Adrenal gland (tissue), 12 donors: ENCODE measurements around the gene CCDC24. TPM values are rescaled to one million over a fixed set of nuclear protein-coding genes. Genes with fewer than 3 reads are reported as not detected.

Source experiments
- DNase-seq, 7 donors: peaks; one replicate each; pipeline ENCODE4 v3.0.0-alpha.2; 2019 to 2020
- H3K27ac ChIP-seq, 5 donors: fragments of 200-600 bp; sonication (generic) in 4 of 5; 1 replicate in 3 of 5; 2 replicates in 2 of 5; pipeline versions ENCODE4 v1.5.1 to v1.8.0; 2016 to 2020; ENCODE audit warnings: mild to moderate bottlenecking in 1 of 5
- H3K27me3 ChIP-seq: fragments of 200-600 bp; 2 replicates; pipeline ENCODE4 v1.8.0; 2021
- H3K36me3 ChIP-seq, 2 donors: fragments of 200-600 bp; replicated peaks in 1 of 2; 1 replicate in 1 of 2; 2 replicates in 1 of 2; pipeline versions ENCODE4 v1.5.1 to v1.8.0; 2018 to 2022
- H3K4me1 ChIP-seq, 2 donors: fragments of 200-600 bp; replicated peaks in 1 of 2; 1 replicate in 1 of 2; 2 replicates in 1 of 2; pipeline versions ENCODE4 v1.5.1 to v1.8.0; 2018 to 2021
- H3K4me3 ChIP-seq, 4 donors: fragments of 200-600 bp; sonication (generic) in 3 of 4; one replicate each; pipeline ENCODE4 v1.5.1; 2016 to 2018
- H3K9me3 ChIP-seq, 3 donors: fragments of 200-600 bp; sonication (generic) in 1 of 3; replicated peaks in 1 of 3; 1 replicate in 2 of 3; 2 replicates in 1 of 3; pipeline versions ENCODE4 v1.5.1 to v1.8.0; 2016 to 2021
- CTCF ChIP-seq, 6 experiments: fragments of 450-650 bp in 4 of 6; fragments of 200-600 bp in 2 of 6; sonication (generic) in 1 of 6; IDR thresholded peaks; 1 replicate in 5 of 6; 2 replicates in 1 of 6; pipeline versions ENCODE4 v1.5.1 to v1.8.0; 2016 to 2021; ENCODE audit warnings: antibody characterized with exemption in 6 of 6, mild to moderate bottlenecking in 2 of 6, moderate library complexity in 1 of 6
- POLR2A ChIP-seq, 2 donors: fragments of 450-650 bp; IDR thresholded peaks; one replicate each; pipeline ENCODE4 v1.6.1; 2017; ENCODE audit warnings: antibody characterized with exemption in 2 of 2, mild to moderate bottlenecking in 2 of 2, moderate library complexity in 1 of 2
- WGBS, 4 donors: extraction: QIAGEN DNeasy Blood & Tissue Kit in 2 of 4; methylation state at CpG; one replicate each; pipeline versions ENCODE4 v1.1.5 to v1.1.7; 2013 to 2017; 5-methylcytosine and 5-hydroxymethylcytosine counted together
- intact Hi-C, 2 donors: fragments of 100-400 bp; cut with DNase I; formaldehyde crosslinking; loops; one replicate each; pipeline versions ENCODE4 v1.14.1 to v1.15.0; 2022 to 2023
- polyA plus RNA-seq, 3 donors: library from polyadenylated mRNA; stranded (reverse); fragments of 200-250 nt in 2 of 3; fragments of 350-450 nt in 1 of 3; fragmentation: Illumina TruSeq in 1 of 3; extraction: RNeasy Lipid Tissue Mini Kit (QIAGEN cat#74804) in 1 of 3; gene quantifications; one replicate each; pipeline ENCODE4 v1.2.3, GENCODE V29; 2013 to 2014
- total RNA-seq, 9 donors: library from RNA; depleted of rRNA in 4 of 9; stranded (reverse); fragments of >200 nt in 4 of 9; fragments of 120-200 nt in 1 of 9; fragmentation: NEBNext Ultra II Directional in 1 of 9; extraction: Animal tissue kit (Norgen Biotek cat#: 25700) in 1 of 9; gene quantifications; one replicate each; pipeline versions ENCODE4 v1.1.0 to v1.2.4, GENCODE V29; 2013 to 2023
- donor health status: healthy with polysubstance abuse.
- donor health status: Bipolar disorder and iron deficiency.
- donor health status: DM: yes; HTN: yes; CAD: no.
- donor health status: DM: no; HTN: no; CAD: no.
- donor health status: DM: no; HTN: no; CAD: no.
- donor health status: DM: yes; HTN: yes; CAD: no.

Gene CCDC24
- total and polyA plus RNA-seq, 12 donors: 3.1 to 53.5 (median 11.7) TPM

- DNase-seq: no peak
- Histone ChIP-seq H3K9me3 (no peaks in the 10 kb centered on the region), H3K4me3 (no peak overlapping the region), H3K27ac (no peak overlapping the region), H3K4me1 (peaks cover 3 to 14% of the 10 kb centered on the region in 2 donors), H3K36me3 (peaks cover 0 to 27% of the 10 kb centered on the region in 2 donors), H3K27me3 (no peaks in the 10 kb centered on the region)
- intact Hi-C loops: no loop called here
- TF ChIP-seq CTCF (IDR thresholded peaks at IDR 0.05) (no peak), POLR2A (IDR thresholded peaks at IDR 0.05) (no peak)
- WGBS, 4 donors: 69 to 85% (median 79%) methylated on average over 3 of the region's 3 CpGs
Observed at GRCh38 chr1:43953361-43953760, 38.0 kb upstream of the CCDC24 start.

GRCh38 chr1:43954036-43954435 is 37.4 kb upstream of the CCDC24 start:
- no peaks in the 10 kb centered on the region for H3K9me3 ChIP-seq
- 57 to 70% (median 64%) methylated on average over 4 to 5 of the region's 5 CpGs for WGBS, 4 donors
- intact Hi-C loops: no loop called here
- DNase-seq: no peak
- no peaks in the 10 kb centered on the region for H3K27me3 ChIP-seq
- no peak overlapping the region for H3K27ac ChIP-seq
- TF ChIP-seq POLR2A (IDR thresholded peaks at IDR 0.05) (no peak), CTCF (IDR thresholded peaks at IDR 0.05) (no peak)
- no peak overlapping the region for H3K4me3 ChIP-seq
- H3K4me1 ChIP-seq: peaks cover 0 to 10% of the 10 kb centered on the region in 2 donors
- H3K36me3 ChIP-seq: peaks cover 0 to 34% of the 10 kb centered on the region in 2 donors

GRCh38 chr1:43956234-43956633 is 35.2 kb upstream of the CCDC24 start:
- no peak for DNase-seq
- H3K27me3 ChIP-seq: no peaks in the 10 kb centered on the region
- no peak overlapping the region for H3K27ac ChIP-seq
- peaks cover 0 to 10% of the 10 kb centered on the region in 2 donors for H3K4me1 ChIP-seq
- 94 to 100% (median 97%) methylated on average over 7 to 8 of the region's 8 CpGs for WGBS, 4 donors
- no peak overlapping the region for H3K4me3 ChIP-seq
- H3K36me3 ChIP-seq: peaks cover 0 to 47% of the 10 kb centered on the region in 2 donors
- H3K9me3 ChIP-seq: no peaks in the 10 kb centered on the region
- TF ChIP-seq POLR2A (IDR thresholded peaks at IDR 0.05): no peak
- TF ChIP-seq CTCF (IDR thresholded peaks at IDR 0.05): no peak
- intact Hi-C loops: no loop called here

GRCh38 chr1:43957407-43958040 is 33.9 kb upstream of the CCDC24 start:
- no peak overlapping the region for H3K27ac ChIP-seq
- DNase-seq: no peak
- peaks cover 0 to 7% of the 10 kb centered on the region in 2 donors for H3K4me1 ChIP-seq
- intact Hi-C loops: no loop called here
- TF ChIP-seq POLR2A (IDR thresholded peaks at IDR 0.05) (no peak), CTCF (IDR thresholded peaks at IDR 0.05) (no peak)
- H3K9me3 ChIP-seq: no peaks in the 10 kb centered on the region
- H3K36me3 ChIP-seq: peaks cover 0 to 60% of the 10 kb centered on the region in 2 donors
- 89 to 92% (median 92%) methylated on average over 5 to 7 of the region's 7 CpGs for WGBS, 4 donors
- no peaks in the 10 kb centered on the region for H3K27me3 ChIP-seq
- H3K4me3 ChIP-seq: no peak overlapping the region
